GM23338 (cell line): ENCODE data around the gene TRDN. TPM values are rescaled to one million over a fixed set of nuclear protein-coding genes. Genes with fewer than 3 reads are reported as not detected.

Experiments used
- ATAC-seq: fragments of 200-7000 bp; cut with Tn5 transposase; 3 replicates; pipeline ENCODE4 v1.9.1; 2020
- DNase-seq: peaks from one replicate; pipeline ENCODE4 v3.0.0-alpha.2; 2015; ENCODE audit warnings: low spot score
- H2AFZ ChIP-seq: fragments of 200-600 bp; sonication (generic); 2 replicates; pipeline ENCODE4 v1.8.0; 2016; ENCODE audit warnings: antibody characterized with exemption, mild to moderate bottlenecking, moderate library complexity
- H3F3A ChIP-seq: fragments of 200-600 bp; sonication (generic); replicated peaks from 2 replicates; pipeline ENCODE4 v1.8.0; 2017; ENCODE audit warnings: antibody characterized with exemption, mixed run types, low read depth
- H3K27ac ChIP-seq: fragments of 200-600 bp; sonication (generic); 2 replicates; pipeline ENCODE4 v1.6.1; 2016; ENCODE audit warnings: low read depth
- H3K27me3 ChIP-seq: fragments of 200-600 bp; sonication (generic); 2 replicates; pipeline ENCODE4 v1.8.0; 2016; ENCODE audit warnings: mild to moderate bottlenecking, mixed run types, moderate library complexity; ENCODE audit not compliant: insufficient read depth
- H3K36me3 ChIP-seq: fragments of 200-600 bp; sonication (generic); 2 replicates; pipeline ENCODE4 v1.8.0; 2016; ENCODE audit warnings: mild to moderate bottlenecking; ENCODE audit not compliant: insufficient read depth
- H3K4me1 ChIP-seq: fragments of 200-600 bp; sonication (generic); 2 replicates; pipeline ENCODE4 v1.8.0; 2016; ENCODE audit warnings: mild to moderate bottlenecking, moderate library complexity; ENCODE audit not compliant: insufficient read depth
- H3K4me2 ChIP-seq: fragments of 200-600 bp; sonication (generic); 2 replicates; pipeline ENCODE4 v1.7.1; 2017; ENCODE audit warnings: mixed run types
- H3K4me3 ChIP-seq: fragments of 200-600 bp; sonication (generic); 2 replicates; pipeline ENCODE4 v1.6.1; 2016; ENCODE audit warnings: mixed run types
- H3K79me2 ChIP-seq: fragments of 200-600 bp; sonication (generic); replicated peaks from 2 replicates; pipeline ENCODE4 v1.8.0; 2017; ENCODE audit warnings: mild to moderate bottlenecking; ENCODE audit not compliant: insufficient read depth
- H3K9me2 ChIP-seq: fragments of 200-600 bp; sonication (generic); 2 replicates; pipeline ENCODE4 v1.8.0; 2017; ENCODE audit not compliant: insufficient read depth
- H4K20me1 ChIP-seq: fragments of 200-600 bp; sonication (generic); replicated peaks from 2 replicates; pipeline ENCODE4 v1.8.0; 2017; ENCODE audit warnings: mild to moderate bottlenecking; ENCODE audit not compliant: insufficient read depth
- H3K27ac Mint-ChIP-seq: 2 replicates; pipeline ENCODE4 v1.8.0; 2020; ENCODE audit warnings: inconsistent platforms, mild to moderate bottlenecking, moderate library complexity, mixed read lengths
- H3K27me3 Mint-ChIP-seq: 3 replicates; pipeline ENCODE4 v1.8.0; 2022; ENCODE audit warnings: low read depth, mild to moderate bottlenecking, moderate library complexity, mixed read lengths, inconsistent platforms; ENCODE audit not compliant: insufficient read depth, poor library complexity
- H3K36me3 Mint-ChIP-seq: 3 replicates; pipeline ENCODE4 v1.8.0; 2021; ENCODE audit warnings: low read depth, mild to moderate bottlenecking, inconsistent platforms, moderate library complexity, mixed read lengths
- H3K4me1 Mint-ChIP-seq: 3 replicates; pipeline ENCODE4 v1.8.0; 2020; ENCODE audit warnings: mild to moderate bottlenecking, inconsistent platforms, mixed read lengths
- H3K4me3 Mint-ChIP-seq: 3 replicates; pipeline ENCODE4 v1.8.0; 2021; ENCODE audit warnings: moderate library complexity, mild to moderate bottlenecking, inconsistent platforms, mixed read lengths
- H3K9me3 Mint-ChIP-seq: 3 replicates; pipeline ENCODE4 v1.8.0; 2020; ENCODE audit warnings: moderate library complexity, mild to moderate bottlenecking, inconsistent platforms, mixed read lengths
- CREB1 ChIP-seq: fragments of 250-450 bp; sonication (Bioruptor Pico); IDR thresholded peaks from 2 replicates; pipeline ENCODE4 v1.5.0; 2020; ENCODE audit warnings: low read depth, mild to moderate bottlenecking, moderate library complexity
- CTCF ChIP-seq, 2 experiments: fragments of 200-600 bp in 1 of 2; sonication (generic) in 1 of 2; conservative IDR thresholded peaks; 2 replicates each; pipeline versions ENCODE4 v1.5.1 to v1.6.1; 2016 to 2017; ENCODE audit warnings: antibody characterized with exemption in 2 of 2, low read depth in 2 of 2, mild to moderate bottlenecking in 2 of 2, moderate library complexity in 1 of 2
- ETS1 ChIP-seq: IDR thresholded peaks from 2 replicates; pipeline ENCODE4 v1.6.1; 2016; ENCODE audit warnings: antibody characterized with exemption
- EZH2 ChIP-seq: fragments of 200-600 bp; sonication (generic); IDR thresholded peaks from one replicate; pipeline ENCODE4 v1.8.0; 2017; ENCODE audit warnings: antibody characterized with exemption, mild to moderate bottlenecking, low read depth; ENCODE audit not compliant: unreplicated experiment
- EZH2phosphoT487 ChIP-seq: fragments of 200-600 bp; sonication (generic); IDR thresholded peaks from one replicate; pipeline ENCODE4 v1.8.1; 2018; ENCODE audit warnings: antibody characterized with exemption; ENCODE audit not compliant: unreplicated experiment
- JUNB ChIP-seq: IDR thresholded peaks from one replicate; pipeline ENCODE4 v1.6.1; 2016; ENCODE audit warnings: antibody characterized with exemption; ENCODE audit not compliant: unreplicated experiment
- NANOG ChIP-seq: IDR thresholded peaks from 2 replicates; pipeline ENCODE4 v1.6.1; 2016; ENCODE audit warnings: antibody characterized with exemption, borderline replicate concordance
- POLR2AphosphoS5 ChIP-seq: IDR thresholded peaks from 2 replicates; pipeline ENCODE4 v1.6.1; 2016; ENCODE audit warnings: antibody characterized with exemption, low read depth
- REST ChIP-seq: IDR thresholded peaks from one replicate; pipeline ENCODE4 v1.6.1; 2018; ENCODE audit warnings: antibody characterized with exemption; ENCODE audit not compliant: unreplicated experiment
- STAT1 ChIP-seq: IDR thresholded peaks from one replicate; pipeline ENCODE4 v1.6.1; 2016; ENCODE audit warnings: antibody characterized with exemption; ENCODE audit not compliant: unreplicated experiment
- ZNF114 ChIP-seq: fragments of 250-450 bp; sonication (Bioruptor Pico); IDR thresholded peaks from 2 replicates; pipeline ENCODE4 v1.5.0; 2020; ENCODE audit warnings: mild to moderate bottlenecking, moderate library complexity
- ZNF331 ChIP-seq: fragments of 250-450 bp; sonication (Bioruptor Pico); IDR thresholded peaks from 2 replicates; pipeline ENCODE4 v1.5.0; 2020; ENCODE audit warnings: low read depth, mild to moderate bottlenecking, moderate library complexity
- ZNF462 ChIP-seq: fragments of 250-450 bp; sonication (Bioruptor Pico); IDR thresholded peaks from 2 replicates; pipeline ENCODE4 v1.5.0; 2020; ENCODE audit warnings: mild to moderate bottlenecking, moderate library complexity
- long read RNA-seq: library from polyadenylated mRNA; unstranded; transcript quantifications from one replicate; pipeline ENCODE4 v2.0.0, GENCODE V29; 2020; ENCODE audit not compliant: unreplicated experiment
- polyA plus RNA-seq: library from polyadenylated mRNA; unstranded; fragments of >200 nt; fragmentation: Nextera tagmentation; extraction: Ambion mirVana; gene quantifications from 2 replicates; pipeline ENCODE4 v1.2.1, GENCODE V29; 2016
- total RNA-seq: library from RNA; depleted of rRNA; stranded (reverse); fragments of >200 nt; shearing (Covaris generic); gene quantifications from 2 replicates; pipeline ENCODE4 v1.2.3, GENCODE V29; 2014; rRNA removed

Gene TRDN
- total RNA-seq: 23.1 and 35.5 TPM in 2 replicates
- polyA plus RNA-seq: 104 and 137 TPM in 2 replicates
- long read RNA-seq, partial matches to known transcripts: 45 of 61 reads
- long read RNA-seq, other reads (novel, unspliced or antisense): 16 of 61 reads

GRCh38 chr6:123636782-123637181, at the start of gene TRDN:
Gene TRDN (minus strand): TSS chr6:123636950. CDS start chr6:123636775, 175 bp downstream.
- Histone ChIP-seq H4K20me1 (no peaks in the 10 kb centered on the region), H3K9me2 (no peaks in the 10 kb centered on the region), H3K79me2 (no peaks in the 10 kb centered on the region), H3K4me2 (no peak within 1 kb of the TSS), H3K36me3 (no peaks in the 10 kb centered on the region), H3K4me3 (no peak within 1 kb of the TSS), H3K27me3 (no peaks in the 10 kb centered on the region), H3K27ac (0 out of 2 replicates have a peak within 1 kb of the TSS, but pooled peaks have one; percentile 5), H3K4me1 (peaks cover 5% of the 10 kb centered on the region; the same call in 1 of the 2 replicates), H3F3A (no peaks in the 10 kb centered on the region), H2AFZ (peak within 1 kb of the TSS; percentile 16; the same call in 1 of the 2 replicates)
- Mint-ChIP-seq H3K27me3 (no peaks in the 10 kb centered on the region), H3K4me3 (no peak within 1 kb of the TSS), H3K9me3 (no peaks in the 10 kb centered on the region), H3K27ac (peak within 1 kb of the TSS; percentile 83), H3K36me3 (no peaks in the 10 kb centered on the region), H3K4me1 (peaks cover 30% of the 10 kb centered on the region)
- peak; percentile 62; the same call in 2 of the 3 replicates for ATAC-seq
- no peak for TF ChIP-seq NANOG
- TF ChIP-seq REST: no peak
- TF ChIP-seq STAT1: no peak
- no peak for TF ChIP-seq EZH2
- TF ChIP-seq JUNB: no peak
- TF ChIP-seq CTCF (conservative IDR thresholded peaks at IDR 0.05; ENCODE audit: low read depth in 2 of 2): no peak
- TF ChIP-seq ZNF462 (CRISPR knock-in tag): no peak
- no peak for TF ChIP-seq EZH2phosphoT487
- no peak for TF ChIP-seq ZNF114 (CRISPR knock-in tag)
- no peak for TF ChIP-seq POLR2AphosphoS5
- TF ChIP-seq CREB1 (CRISPR knock-in tag): no peak
- TF ChIP-seq ETS1: no peak
- no peak for TF ChIP-seq ZNF331 (CRISPR knock-in tag)
- DNase-seq: peak; percentile 7
